Measurements from ENCODE around the gene IFNB1.

Gene IFNB1

GRCh38 chr9:21077781-21078180 is at the start of gene IFNB1:
Gene IFNB1, minus strand, starts transcription at chr9:21077942. Its CDS starts 73 bp downstream, at chr9:21077869.
- no peak for DNase-seq (ENCODE audit: low read depth)

DNA sequence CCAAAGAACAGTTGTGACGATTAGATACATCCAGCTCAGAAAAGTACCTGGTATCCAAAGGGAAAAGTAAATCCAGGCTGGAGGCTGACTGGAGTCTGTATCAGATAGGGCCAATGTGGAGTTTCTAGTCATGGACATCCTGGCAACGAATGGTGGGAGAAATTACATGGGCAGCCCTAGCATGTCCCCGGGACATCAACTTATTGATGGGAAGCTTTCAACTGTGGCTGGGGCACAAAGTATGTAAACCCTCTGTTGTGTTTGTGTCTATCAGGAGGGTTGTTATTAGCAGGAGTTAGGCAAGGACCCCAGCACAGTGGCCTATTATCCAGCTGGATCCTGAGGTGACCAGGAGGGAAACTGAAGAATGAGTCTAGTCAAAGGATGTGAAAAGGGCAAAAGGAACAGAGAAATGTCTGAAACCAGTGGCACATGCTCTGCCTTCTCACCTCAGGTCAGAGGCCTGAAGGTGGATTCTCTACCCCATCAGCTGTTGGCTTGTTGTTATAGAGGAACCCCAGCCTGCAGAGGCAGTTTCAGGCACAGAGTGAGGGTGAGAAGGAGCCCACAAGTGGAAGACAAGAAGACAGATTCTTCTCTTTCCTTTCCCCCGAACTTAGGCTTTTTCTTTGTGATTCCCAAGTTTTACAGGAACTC is 44.0 kb upstream of the IFNB1 start:
- DNase-seq (ENCODE audit: low read depth), result no peak

GRCh38 chr9:21121079-21121478 is 43.3 kb upstream of the IFNB1 start:
- DNase-seq (ENCODE audit: low read depth), result no peak

DNA sequence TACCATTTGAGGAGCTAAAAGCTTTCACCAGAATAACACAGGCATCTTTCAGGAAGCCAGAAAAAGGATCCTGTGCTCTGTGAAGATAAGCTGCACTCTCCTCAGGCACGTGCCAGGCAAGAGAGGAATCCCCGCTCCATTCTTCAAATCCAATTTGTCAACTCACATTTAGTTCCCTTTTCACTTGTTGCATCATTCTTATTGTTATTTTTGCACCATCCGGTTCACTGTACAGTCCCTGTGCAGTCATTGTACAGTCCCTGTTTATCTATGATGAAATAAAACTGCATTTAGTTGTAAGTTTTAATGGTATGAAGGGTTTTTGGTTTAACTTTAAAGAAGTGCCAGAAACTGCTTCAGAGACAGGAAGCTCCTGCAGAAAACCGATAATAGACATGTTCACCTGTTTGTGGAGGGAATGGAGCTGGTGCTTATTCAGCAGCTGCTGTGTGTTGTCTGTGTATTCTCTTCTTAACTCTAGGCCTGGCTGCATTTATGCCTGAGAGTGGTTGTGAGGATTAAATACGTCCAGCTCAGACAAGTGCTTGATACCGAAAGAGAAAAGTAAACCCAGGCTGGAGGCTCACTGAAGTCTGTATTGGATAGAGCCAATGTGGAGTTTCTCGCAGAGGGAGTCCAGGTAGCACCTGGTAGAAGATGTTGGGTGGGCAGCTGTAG is 41.5 kb upstream of the IFNB1 start:
- DNase-seq (ENCODE audit: low read depth), result no peak

- no peak for DNase-seq (ENCODE audit: low read depth)
Observed at GRCh38 chr9:21114311-21114710, 36.6 kb upstream of the IFNB1 start.

- no peak for DNase-seq (ENCODE audit: low read depth)
Observed at GRCh38 chr9:21110708-21111576, 33.2 kb upstream of the IFNB1 start.

DNA sequence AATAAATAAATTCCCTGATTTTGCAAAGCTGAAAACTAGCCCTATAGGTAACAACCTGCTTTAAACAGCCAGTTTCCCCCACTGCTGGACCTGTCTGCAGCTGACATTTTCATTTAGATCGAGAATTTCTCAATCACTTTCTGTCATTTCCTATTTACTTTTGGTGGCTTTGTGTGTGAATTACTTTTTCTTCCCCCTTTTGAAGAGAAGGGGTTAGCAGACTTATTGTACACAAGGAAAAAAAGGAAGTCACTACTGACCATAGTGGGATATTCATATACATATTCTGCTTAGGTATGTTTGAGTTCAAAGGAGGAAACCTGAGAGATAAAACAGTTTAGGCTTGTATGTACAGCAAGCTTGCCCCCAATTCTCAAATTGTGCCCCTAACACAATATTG is 27.0 kb upstream of the IFNB1 start:
- DNase-seq (ENCODE audit: low read depth), result no peak

DNA sequence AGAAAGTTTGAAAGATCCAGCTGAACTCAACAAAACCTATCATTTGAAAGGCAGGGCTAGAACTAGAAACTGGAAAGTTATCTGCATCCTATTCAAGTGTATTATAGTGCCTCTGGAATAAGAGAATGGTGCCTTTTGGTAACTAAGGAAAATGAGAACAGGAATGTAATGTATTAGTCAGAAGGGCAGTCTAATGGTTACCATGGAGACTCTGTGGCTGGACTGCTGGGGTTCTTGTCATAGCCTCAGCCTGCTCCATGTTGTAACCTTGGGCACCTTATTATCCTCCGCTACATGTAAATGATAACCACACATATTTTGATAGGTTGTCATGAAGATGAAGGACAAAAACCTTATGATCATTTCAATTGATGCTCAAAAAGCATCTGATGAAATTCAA is 24.6 kb upstream of the IFNB1 start:
- no peak for DNase-seq (ENCODE audit: low read depth)

DNA sequence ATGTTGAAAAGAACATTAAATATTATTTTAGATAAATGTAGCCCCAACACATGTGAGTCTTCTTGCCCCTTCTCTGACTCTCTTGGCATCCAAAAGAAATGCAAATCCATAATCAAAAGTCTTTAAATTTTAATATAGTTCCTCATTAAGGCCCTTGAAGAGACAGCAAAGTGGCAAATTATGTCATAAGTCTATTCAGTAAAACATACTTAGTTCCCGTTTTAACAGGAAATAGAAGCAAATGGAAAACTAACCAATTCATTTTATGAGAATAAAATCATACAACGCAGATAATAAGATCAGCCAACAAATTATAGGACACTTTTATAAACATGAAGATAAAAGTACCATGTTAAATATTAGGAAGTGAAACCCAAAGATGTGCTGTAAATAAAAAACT is 20.1 kb upstream of the IFNB1 start:
- no peak for DNase-seq (ENCODE audit: low read depth)

- no peak for DNase-seq (ENCODE audit: low read depth)
Observed at GRCh38 chr9:21096901-21097255, 19.1 kb upstream of the IFNB1 start.

DNA sequence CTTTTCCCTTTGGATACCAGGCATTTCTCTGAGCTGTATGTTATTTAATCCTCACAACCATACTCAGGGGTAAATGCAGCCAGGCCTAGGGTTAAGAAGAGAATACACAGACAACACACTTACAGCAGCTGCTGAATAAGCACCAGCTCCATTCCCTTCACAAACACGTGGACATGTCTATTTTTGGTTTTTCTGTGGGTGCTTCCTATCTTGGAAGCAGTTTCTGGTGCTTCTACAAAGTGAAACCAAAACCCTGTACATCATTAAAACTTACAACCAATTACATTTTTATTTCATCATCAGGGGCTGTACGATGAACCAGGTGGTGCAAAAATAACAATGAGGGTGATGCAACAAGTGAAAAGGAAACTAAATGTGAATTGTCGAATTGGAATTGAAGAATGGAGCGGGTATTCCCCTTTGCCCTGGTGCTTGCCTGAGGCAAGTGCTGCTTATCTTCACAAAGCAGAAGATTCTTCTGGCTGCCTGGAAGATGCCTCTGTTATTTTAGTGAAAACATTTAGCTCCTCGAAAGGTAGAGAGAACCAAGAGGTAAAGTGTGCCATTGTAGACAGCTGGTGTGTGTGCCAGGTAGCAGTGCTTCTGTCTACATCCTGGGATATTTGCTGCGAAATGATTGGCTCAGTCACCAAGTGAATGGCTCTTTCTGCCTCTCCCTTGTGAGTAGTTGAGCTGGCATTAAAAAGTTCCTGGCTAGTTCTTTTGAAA is 18.6 kb upstream of the IFNB1 start:
- DNase-seq (ENCODE audit: low read depth), result no peak

DNA sequence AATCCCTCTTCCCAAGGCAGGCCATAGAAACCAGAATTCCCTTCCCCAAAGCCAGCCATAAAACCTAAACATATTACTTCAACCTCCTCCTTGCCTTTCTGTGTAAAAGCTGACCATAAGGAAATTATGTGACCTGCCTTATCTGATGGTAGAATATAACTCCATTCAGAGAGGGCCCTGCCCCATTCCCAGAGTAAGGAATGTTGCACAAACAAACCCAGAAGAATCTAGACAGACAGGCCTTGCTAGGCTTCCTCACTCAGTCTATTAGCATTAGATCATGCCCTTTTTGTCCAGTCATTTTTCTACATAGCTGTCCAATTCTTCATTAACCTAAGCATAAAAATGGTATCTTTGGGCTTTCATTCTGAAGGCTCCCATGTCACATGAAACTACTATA is 17.8 kb upstream of the IFNB1 start:
- no peak for DNase-seq (ENCODE audit: low read depth)

- no peak for DNase-seq (ENCODE audit: low read depth)
Observed at GRCh38 chr9:21086538-21086937, 8.8 kb upstream of the IFNB1 start.

- DNase-seq (ENCODE audit: low read depth), result no peak
Observed at GRCh38 chr9:21085005-21085404, 7.3 kb upstream of the IFNB1 start.

GRCh38 chr9:21084242-21084850 is 6.6 kb upstream of the IFNB1 start:
- DNase-seq (ENCODE audit: low read depth), result no peak

DNA sequence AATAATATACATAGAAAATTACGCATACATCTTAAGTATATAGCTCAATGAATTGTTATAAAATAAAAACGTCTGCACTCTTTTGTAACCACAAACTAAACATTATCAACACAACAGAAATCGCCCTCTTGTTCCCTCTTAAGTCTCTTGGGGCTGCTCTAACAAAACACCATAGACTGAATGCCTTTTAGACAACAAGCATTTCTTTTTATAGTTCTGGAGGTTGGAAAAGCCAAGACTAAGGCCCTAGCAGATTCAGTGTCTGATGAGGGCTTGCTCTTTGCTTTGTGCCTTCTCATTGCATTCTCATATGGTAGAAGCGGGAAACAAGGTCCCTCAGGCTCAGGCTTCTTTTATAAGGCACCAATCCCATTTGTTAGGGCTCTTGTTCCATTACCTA is 4.9 kb upstream of the IFNB1 start:
- no peak for DNase-seq (ENCODE audit: low read depth)

GRCh38 chr9:21081999-21082398 is 4.3 kb upstream of the IFNB1 start:
- no peak for DNase-seq (ENCODE audit: low read depth)

GRCh38 chr9:21081451-21081850 is 3.7 kb upstream of the IFNB1 start:
- DNase-seq (ENCODE audit: low read depth), result no peak

- no peak for DNase-seq (ENCODE audit: low read depth)
Observed at GRCh38 chr9:21080793-21081192, 3.1 kb upstream of the IFNB1 start.

DNA sequence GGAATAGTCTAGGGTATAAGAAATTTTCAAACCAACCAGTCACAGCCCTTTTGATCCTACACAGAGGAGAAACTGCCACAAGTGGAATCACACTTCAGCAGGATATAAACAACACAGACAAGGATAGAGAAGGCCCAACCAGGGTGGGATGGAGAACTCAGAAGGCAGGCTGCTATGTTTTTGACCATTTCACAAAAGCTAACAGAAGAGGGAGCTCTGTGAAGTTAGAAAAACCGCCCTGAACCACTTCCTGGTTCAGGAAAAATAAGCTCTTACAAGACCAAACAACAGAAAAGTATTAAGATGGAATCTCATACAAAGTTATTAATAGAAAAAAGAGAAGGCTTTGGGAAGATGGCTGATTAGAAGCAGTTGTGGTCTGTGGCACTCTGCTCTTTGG is 960 bp upstream of the IFNB1 start:
- DNase-seq (ENCODE audit: low read depth), result no peak

- DNase-seq (ENCODE audit: low read depth), result no peak
Observed at GRCh38 chr9:21075484-21075883, 2.3 kb downstream of the IFNB1 start.

DNA sequence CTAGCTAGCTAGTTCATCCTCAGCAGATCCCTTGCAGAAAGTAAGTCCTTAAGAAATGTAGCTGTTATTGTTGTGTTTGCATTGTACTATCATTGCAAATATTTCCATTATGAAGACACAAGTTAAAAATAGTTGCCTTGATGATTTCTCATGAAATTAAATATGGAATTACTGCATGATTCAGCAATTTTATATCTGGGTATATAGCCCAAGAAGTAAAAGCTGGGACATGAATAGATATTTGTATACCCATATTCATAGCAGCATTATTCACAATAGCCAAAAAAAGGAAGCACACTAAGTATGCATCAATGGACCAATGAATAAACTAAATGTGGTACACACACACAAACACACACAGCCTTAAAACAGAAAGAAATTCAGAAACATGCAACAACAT is 6.8 kb downstream of the IFNB1 start:
- DNase-seq (ENCODE audit: low read depth), result no peak

All from activated T-cell treated with anti-CD3 and anti-CD28 coated beads for 1 hour (primary cell).